ENCODE data around the gene JMJD8. TPM values are rescaled to one million over a fixed set of nuclear protein-coding genes. Genes with fewer than 3 reads are reported as not detected.
A peak's percentile ranks its signal among the peaks of the same experiment; 100 is the strongest.

JMJD8 gene
- total and polyA plus RNA-seq, 9 of the 15 experiments (the other 6 are each of a cell fraction or from before 2014, with no cell fraction given), result 1.2 to 50.6 (median 29.3) TPM

DNA sequence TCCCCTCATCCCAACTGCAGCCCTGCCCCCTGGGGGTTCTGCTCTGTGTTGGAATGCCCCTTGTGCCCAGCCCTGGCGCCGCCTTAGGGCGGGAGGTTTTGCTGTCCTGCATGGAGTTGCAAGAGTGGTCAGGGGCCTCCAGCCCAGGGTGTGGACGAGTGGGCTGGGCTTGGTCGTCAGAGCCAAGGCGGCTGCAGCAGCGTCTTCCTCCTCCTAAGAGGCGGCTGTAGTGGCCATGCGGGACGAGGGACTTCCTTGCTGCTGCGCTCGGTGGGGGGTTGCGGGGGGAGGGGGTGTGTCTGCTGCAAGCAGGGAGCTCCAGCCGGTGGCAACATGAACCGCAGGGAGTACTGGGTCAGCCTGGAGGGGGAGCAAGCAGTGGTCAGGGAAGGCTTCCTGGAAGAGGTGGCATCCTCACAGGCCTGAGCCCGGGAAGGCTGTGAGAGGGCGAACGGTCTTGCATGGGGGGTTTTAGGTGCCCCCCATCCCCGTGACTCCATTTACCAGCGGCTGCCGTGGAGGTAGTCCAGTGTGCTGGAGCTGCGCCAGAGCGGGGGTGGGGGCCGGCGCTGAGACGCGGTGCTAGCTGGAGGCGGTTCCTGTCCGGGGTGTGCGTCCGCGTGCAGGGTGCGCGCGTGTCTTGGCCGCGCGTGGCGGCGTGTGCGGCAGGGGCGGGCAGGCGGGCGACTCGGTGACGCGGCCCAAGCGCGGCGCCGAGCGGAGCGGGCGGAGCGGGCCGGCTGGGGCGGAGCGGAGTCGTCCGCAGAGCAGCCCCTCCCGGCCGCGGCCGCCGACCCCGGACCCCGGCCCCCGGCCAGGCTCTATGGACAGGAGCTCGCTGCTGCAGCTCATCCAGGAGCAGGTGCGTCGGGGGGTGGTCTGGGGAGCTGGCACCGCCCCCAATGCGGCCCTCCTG, 8.9 kb downstream of the JMJD8 start, which contains the start of gene RHBDL1 (continued):
- TF ChIP-seq, protein P1, sequence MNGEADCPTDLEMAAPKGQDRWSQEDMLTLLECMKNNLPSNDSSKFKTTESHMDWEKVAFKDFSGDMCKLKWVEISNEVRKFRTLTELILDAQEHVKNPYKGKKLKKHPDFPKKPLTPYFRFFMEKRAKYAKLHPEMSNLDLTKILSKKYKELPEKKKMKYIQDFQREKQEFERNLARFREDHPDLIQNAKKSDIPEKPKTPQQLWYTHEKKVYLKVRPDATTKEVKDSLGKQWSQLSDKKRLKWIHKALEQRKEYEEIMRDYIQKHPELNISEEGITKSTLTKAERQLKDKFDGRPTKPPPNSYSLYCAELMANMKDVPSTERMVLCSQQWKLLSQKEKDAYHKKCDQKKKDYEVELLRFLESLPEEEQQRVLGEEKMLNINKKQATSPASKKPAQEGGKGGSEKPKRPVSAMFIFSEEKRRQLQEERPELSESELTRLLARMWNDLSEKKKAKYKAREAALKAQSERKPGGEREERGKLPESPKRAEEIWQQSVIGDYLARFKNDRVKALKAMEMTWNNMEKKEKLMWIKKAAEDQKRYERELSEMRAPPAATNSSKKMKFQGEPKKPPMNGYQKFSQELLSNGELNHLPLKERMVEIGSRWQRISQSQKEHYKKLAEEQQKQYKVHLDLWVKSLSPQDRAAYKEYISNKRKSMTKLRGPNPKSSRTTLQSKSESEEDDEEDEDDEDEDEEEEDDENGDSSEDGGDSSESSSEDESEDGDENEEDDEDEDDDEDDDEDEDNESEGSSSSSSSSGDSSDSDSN (IDR thresholded peaks at IDR 0.05; ENCODE audit: borderline replicate concordance in 1 of 2, low read depth in 2 of 2, low read length in 2 of 2), result peak in 1 of 2 experiments; percentile 61; a peak in 1 of 4 replicates
- TF ChIP-seq ID3 (CRISPR knock-in tag; IDR thresholded peaks at IDR 0.05) (no peak), ID3 (tag; IDR thresholded peaks at IDR 0.05) (0 out of 2 replicates have a peak, but pooled peaks have one; percentile 33), MTA3 (IDR thresholded peaks at IDR 0.05; ENCODE audit: borderline replicate concordance) (peak; percentile 92), ZZZ3 (IDR thresholded peaks at IDR 0.05) (no peak), RBM14 (IDR thresholded peaks at IDR 0.05; ENCODE audit: borderline replicate concordance, insufficient read depth, low read depth, low read length) (no peak), POLR2G (IDR thresholded peaks at IDR 0.05; ENCODE audit: low read depth, low read length) (peak; percentile 87), IRF1 (CRISPR knock-in tag; IDR thresholded peaks at IDR 0.05; ENCODE audit: borderline replicate concordance) (no peak), MYBL2 (IDR thresholded peaks at IDR 0.05; ENCODE audit: low read depth) (no peak), MYBL2 (CRISPR knock-in tag; IDR thresholded peaks at IDR 0.05; ENCODE audit: borderline replicate concordance) (no peak), E2F8 (IDR thresholded peaks at IDR 0.05; ENCODE audit: low read depth, partially characterized antibody) (peak; percentile 49), YY1 (IDR thresholded peaks at IDR 0.05; ENCODE audit: borderline replicate concordance in 1 of 3, control insufficient read depth in 1 of 3, extremely low read depth in 1 of 3, insufficient read depth in 3 of 3, insufficient read length in 1 of 3, insufficient replicate concordance in 2 of 3, low read depth in 1 of 3, low read length in 2 of 3) (peak in 2 of 3 experiments; percentile 5 to 13), ZNF707 (CRISPR knock-in tag; conservative IDR thresholded peaks at IDR 0.05) (no peak; the same call in 1 of the 2 replicates), LARP7 (IDR thresholded peaks at IDR 0.05) (no peak)
- TF ChIP-seq, protein P2, sequence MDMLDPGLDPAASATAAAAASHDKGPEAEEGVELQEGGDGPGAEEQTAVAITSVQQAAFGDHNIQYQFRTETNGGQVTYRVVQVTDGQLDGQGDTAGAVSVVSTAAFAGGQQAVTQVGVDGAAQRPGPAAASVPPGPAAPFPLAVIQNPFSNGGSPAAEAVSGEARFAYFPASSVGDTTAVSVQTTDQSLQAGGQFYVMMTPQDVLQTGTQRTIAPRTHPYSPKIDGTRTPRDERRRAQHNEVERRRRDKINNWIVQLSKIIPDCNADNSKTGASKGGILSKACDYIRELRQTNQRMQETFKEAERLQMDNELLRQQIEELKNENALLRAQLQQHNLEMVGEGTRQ (CRISPR knock-in tag; IDR thresholded peaks at IDR 0.05), result no peak
- TF ChIP-seq, protein P3, sequence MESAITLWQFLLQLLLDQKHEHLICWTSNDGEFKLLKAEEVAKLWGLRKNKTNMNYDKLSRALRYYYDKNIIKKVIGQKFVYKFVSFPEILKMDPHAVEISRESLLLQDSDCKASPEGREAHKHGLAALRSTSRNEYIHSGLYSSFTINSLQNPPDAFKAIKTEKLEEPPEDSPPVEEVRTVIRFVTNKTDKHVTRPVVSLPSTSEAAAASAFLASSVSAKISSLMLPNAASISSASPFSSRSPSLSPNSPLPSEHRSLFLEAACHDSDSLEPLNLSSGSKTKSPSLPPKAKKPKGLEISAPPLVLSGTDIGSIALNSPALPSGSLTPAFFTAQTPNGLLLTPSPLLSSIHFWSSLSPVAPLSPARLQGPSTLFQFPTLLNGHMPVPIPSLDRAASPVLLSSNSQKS (CRISPR knock-in tag; IDR thresholded peaks at IDR 0.05), result no peak

All from K562 (cell line).